ENCODE results near the gene IMP4.

DNA sequence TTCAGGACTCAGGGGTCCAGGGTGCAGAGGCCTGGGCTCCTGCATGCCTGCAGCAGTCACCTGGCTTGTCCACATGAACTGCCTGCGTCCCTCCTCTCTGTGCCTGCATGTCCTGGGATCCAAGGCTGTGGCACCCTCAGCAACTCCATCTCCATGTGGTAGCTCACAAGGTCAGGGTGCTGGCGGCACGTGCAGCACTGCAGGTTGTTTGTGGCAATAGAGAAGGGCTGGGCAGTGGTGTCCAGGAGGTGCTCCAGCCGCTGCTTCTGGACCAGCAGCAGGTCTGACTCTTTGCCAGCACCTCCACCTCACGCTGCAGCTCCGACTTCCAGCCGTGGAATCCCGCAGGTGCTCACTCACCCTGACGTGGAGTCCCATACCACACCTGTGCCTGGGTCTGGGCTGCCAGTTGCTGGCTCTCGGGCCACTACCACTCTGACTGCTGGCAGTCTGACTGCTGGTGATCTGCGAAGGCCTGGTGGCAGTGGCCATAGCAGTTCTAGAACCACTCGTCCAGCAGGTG lies 28.8 kb upstream of the IMP4 start:
- TF ChIP-seq, protein P1, sequence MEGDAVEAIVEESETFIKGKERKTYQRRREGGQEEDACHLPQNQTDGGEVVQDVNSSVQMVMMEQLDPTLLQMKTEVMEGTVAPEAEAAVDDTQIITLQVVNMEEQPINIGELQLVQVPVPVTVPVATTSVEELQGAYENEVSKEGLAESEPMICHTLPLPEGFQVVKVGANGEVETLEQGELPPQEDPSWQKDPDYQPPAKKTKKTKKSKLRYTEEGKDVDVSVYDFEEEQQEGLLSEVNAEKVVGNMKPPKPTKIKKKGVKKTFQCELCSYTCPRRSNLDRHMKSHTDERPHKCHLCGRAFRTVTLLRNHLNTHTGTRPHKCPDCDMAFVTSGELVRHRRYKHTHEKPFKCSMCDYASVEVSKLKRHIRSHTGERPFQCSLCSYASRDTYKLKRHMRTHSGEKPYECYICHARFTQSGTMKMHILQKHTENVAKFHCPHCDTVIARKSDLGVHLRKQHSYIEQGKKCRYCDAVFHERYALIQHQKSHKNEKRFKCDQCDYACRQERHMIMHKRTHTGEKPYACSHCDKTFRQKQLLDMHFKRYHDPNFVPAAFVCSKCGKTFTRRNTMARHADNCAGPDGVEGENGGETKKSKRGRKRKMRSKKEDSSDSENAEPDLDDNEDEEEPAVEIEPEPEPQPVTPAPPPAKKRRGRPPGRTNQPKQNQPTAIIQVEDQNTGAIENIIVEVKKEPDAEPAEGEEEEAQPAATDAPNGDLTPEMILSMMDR (IDR thresholded peaks at IDR 0.05), result no peak
- no peak for TF ChIP-seq POLR2A (IDR thresholded peaks at IDR 0.05)
